Muscle layer of duodenum (tissue), 2 donors: ENCODE data around the gene DAAM1.

Experiments
- H3K27ac ChIP-seq: one replicate; pipeline ENCODE4 v1.7.0; 2013; ENCODE audit warnings: mild to moderate bottlenecking, low read length
- H3K27me3 ChIP-seq: one replicate; pipeline ENCODE4 v1.7.0; 2013; ENCODE audit warnings: low read depth, mild to moderate bottlenecking, control low read depth, low read length
- H3K36me3 ChIP-seq, 2 donors: one replicate each; pipeline ENCODE4 v1.7.0; 2013; ENCODE audit warnings: low read length in 2 of 2, control low read depth in 1 of 2, mild to moderate bottlenecking in 1 of 2; ENCODE audit not compliant: insufficient read depth in 2 of 2, control insufficient read depth in 1 of 2
- H3K4me1 ChIP-seq, 2 donors: one replicate each; pipeline ENCODE4 v1.7.0; 2013; ENCODE audit warnings: low read length in 2 of 2, mild to moderate bottlenecking in 2 of 2, control low read depth in 1 of 2, moderate library complexity in 1 of 2; ENCODE audit not compliant: insufficient read depth in 2 of 2, control insufficient read depth in 1 of 2
- H3K4me3 ChIP-seq, 2 donors: one replicate each; pipeline ENCODE4 v1.7.0; 2013; ENCODE audit warnings: low read length in 2 of 2, low read depth in 1 of 2, mild to moderate bottlenecking in 1 of 2
- H3K9me3 ChIP-seq, 2 donors: one replicate each; pipeline ENCODE4 v1.7.0; 2013; ENCODE audit warnings: low read length in 2 of 2, control low read depth in 1 of 2, mild to moderate bottlenecking in 1 of 2; ENCODE audit not compliant: control insufficient read depth in 1 of 2
- donor health status: healthy.

DAAM1 gene

DNA sequence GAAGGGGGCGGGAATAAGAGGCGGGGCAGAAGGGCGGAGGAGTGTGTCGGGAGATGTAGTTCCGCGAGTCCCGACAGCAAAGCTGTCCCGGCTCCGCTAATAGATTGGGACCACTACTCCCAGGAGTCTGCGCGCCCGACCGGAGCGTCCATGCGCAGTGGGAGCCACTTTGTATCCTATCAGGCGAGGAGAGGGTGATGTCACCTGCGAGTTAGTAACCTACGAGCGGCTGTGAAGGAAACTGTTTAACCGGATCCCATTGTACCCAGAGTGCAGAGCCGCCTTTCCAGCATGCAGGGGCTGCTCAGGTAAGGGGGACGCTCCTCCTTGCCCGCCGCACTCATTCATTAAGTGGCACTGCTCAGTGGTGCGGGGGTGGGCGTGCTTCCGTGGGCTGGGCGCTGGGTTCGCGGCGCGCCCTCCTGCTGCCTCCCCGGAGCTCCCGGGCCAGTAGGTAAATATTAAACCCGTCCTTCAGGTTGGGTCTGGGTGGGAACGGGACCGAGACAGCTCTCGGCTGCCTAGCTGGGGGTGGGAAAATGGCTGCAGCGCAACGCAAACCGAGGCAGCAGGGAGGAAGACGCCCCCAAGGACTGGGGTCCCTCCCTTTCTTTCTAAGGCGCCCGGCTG is at the start of gene DAAM1:
DAAM1 (plus strand) TSS at position 207 of the 630 bp plus-strand sequence. CDS start 74,811 bp downstream, outside the sequence.
- Histone ChIP-seq H3K27ac (peak within 1 kb of the TSS; percentile 85), H3K27me3 (no peaks in the 10 kb centered on the region), H3K4me3 (peak within 1 kb of the TSS; percentile 86 to 95), H3K4me1 (peaks cover 3 to 20% of the 10 kb centered on the region in 2 donors), H3K36me3 (no peaks in the 10 kb centered on the region), H3K9me3 (no peaks in the 10 kb centered on the region)

DNA sequence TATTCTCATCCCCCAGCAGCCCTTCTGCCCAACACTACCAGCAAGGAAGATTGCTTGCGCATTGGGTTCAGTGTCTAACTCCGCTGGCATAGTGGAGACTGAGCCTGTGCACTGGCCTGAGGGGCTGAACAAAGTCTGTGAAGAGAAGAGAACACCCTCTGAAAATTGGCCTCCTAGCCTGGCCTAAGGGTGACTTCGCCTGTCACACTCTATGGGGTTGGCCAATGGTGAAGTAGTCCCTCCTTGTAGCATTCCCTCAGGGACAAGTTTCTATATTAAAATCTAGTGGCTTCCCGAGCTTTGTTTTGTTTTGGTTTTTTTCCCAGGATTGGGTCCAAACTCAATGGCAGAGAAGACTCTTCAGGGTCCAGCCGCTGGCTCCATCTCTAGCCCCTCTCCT is 49.1 kb upstream of the DAAM1 start:
- no peaks in the 10 kb centered on the region for H3K36me3 ChIP-seq
- no peak overlapping the region for H3K4me3 ChIP-seq
- H3K27ac ChIP-seq, result no peak overlapping the region
- no peaks in the 10 kb centered on the region for H3K9me3 ChIP-seq
- H3K27me3 ChIP-seq, result no peaks in the 10 kb centered on the region
- H3K4me1 ChIP-seq, result no peaks in the 10 kb centered on the region

DNA sequence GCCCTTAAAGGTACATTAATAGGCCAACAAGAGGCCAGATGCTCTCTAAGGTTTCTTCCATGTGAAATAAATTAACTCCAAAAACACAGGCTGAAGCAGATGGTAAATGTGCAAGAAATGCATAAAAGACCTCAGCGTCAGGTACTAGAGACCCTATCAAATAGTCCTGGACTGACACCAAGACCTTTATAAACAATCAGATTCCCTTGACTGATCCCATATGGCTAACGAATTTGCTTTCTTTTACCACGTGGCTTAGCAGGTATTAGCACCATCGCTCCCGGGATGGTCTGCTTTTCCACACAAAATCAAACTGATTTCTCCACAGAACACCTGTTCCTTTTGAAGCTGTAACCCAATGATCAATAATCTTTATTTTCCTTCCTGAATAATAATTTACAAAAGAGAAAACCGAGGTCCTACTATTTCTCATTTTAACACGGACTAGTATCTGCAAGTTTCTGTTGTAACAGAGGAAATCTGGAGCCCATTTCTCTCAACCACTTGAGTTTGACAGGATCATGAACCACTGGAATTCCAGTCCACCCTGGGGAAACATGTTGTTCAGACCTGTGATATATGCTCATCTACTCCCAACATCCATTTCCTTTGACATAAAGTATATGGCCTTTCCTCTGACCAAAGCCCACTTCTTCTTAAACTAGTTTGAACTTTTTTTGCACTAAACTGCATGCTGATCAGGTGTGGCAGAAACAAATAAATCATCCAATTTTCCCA is 48.2 kb upstream of the DAAM1 start:
- no peak overlapping the region for H3K27ac ChIP-seq
- no peaks in the 10 kb centered on the region for H3K27me3 ChIP-seq
- no peaks in the 10 kb centered on the region for H3K36me3 ChIP-seq
- no peak overlapping the region for H3K4me3 ChIP-seq
- H3K9me3 ChIP-seq, result no peaks in the 10 kb centered on the region
- no peaks in the 10 kb centered on the region for H3K4me1 ChIP-seq

DNA sequence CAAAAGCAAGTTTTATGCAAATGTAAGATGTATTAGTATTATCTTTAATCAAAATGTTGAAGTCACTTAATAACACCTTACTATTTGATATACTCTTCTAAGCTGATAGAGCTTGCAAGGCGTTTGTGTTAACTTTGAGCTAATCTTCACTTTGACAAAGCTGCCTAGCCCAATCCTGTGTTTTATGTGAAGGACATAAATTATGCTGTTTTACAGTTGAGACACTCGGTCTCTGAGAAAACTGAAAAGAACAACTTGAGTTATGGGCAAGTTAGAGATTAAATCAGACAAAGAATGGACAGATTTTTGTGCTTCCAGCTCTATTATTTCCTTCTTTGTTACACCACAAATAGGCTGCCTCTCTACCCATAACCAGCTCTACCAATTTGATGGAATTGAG is 42.0 kb upstream of the DAAM1 start:
- no peak overlapping the region for H3K4me3 ChIP-seq
- no peaks in the 10 kb centered on the region for H3K4me1 ChIP-seq
- H3K36me3 ChIP-seq, result no peaks in the 10 kb centered on the region
- H3K9me3 ChIP-seq, result no peaks in the 10 kb centered on the region
- H3K27me3 ChIP-seq, result no peaks in the 10 kb centered on the region
- H3K27ac ChIP-seq, result no peak overlapping the region

DNA sequence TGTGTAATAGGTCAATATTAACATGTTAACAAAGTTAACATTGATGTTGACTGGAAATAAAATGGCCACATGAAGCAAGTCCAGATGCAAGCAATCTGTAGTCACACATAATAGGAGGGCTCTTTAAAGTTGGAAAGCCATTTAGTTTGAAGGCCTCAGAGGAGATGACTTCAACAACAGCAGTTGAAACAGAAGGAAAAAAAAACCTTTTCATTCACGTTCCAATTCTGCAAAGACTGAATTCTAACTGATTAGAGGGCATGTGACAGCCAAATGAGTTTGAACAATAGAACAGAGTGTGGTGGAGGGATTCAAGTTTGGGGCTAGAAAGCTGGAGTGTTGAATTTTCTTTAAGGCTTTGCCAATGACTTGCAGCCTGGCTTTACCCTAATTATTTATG is 41.5 kb upstream of the DAAM1 start:
- H3K27ac ChIP-seq, result no peak overlapping the region
- no peaks in the 10 kb centered on the region for H3K9me3 ChIP-seq
- no peaks in the 10 kb centered on the region for H3K36me3 ChIP-seq
- H3K27me3 ChIP-seq, result no peaks in the 10 kb centered on the region
- no peaks in the 10 kb centered on the region for H3K4me1 ChIP-seq
- H3K4me3 ChIP-seq, result no peak overlapping the region

DNA sequence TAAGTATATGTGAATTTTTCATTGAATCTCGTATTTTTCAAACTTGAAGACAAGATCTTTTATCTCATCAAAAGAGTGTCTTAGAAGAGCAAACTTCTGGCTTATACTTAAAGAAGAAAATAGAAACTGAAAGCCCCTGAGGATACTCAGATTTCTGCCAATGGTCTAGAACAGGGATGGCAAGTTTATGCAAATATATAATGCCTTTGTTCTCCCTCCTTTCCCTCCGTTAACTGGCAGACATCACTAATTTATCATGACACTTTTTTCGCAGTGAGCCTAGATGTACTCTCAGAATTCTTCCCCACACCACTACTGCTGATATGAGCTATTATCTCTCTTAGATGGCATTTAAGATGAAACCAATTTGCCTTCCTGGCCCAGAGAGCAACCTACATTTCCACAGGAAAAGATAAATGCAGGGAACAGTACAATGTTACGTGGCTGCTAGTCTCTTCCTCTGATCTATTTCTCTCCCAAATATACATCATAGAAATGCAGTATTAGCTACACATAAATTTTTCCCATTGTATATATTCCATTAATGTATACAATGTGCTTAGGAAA is 40.0 kb upstream of the DAAM1 start:
- no peak overlapping the region for H3K27ac ChIP-seq
- no peaks in the 10 kb centered on the region for H3K4me1 ChIP-seq
- H3K4me3 ChIP-seq, result no peak overlapping the region
- no peaks in the 10 kb centered on the region for H3K36me3 ChIP-seq
- H3K9me3 ChIP-seq, result no peaks in the 10 kb centered on the region
- no peaks in the 10 kb centered on the region for H3K27me3 ChIP-seq

DNA sequence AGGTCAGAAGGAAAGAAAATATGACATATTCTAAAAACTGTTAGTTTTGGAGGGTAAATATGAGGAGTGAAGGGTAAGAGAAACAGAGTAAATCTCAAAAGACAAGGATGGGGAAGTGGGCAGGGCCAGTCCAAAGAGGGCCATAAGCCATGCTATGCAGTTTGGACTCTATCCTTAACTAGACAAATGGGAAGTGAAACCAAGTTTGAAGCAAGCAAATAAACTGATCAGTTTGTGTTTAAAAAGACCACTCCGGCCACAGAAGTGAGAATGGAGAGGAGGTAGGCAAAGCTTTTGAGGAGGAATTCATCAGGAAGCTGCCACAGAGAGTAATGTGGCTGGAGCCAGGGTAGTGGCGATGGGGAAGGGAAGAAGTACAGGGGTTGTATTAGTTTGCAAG is 37.5 kb upstream of the DAAM1 start:
- no peaks in the 10 kb centered on the region for H3K27me3 ChIP-seq
- H3K27ac ChIP-seq, result no peak overlapping the region
- no peak overlapping the region for H3K4me3 ChIP-seq
- H3K9me3 ChIP-seq, result no peaks in the 10 kb centered on the region
- no peaks in the 10 kb centered on the region for H3K36me3 ChIP-seq
- H3K4me1 ChIP-seq, result no peaks in the 10 kb centered on the region

DNA sequence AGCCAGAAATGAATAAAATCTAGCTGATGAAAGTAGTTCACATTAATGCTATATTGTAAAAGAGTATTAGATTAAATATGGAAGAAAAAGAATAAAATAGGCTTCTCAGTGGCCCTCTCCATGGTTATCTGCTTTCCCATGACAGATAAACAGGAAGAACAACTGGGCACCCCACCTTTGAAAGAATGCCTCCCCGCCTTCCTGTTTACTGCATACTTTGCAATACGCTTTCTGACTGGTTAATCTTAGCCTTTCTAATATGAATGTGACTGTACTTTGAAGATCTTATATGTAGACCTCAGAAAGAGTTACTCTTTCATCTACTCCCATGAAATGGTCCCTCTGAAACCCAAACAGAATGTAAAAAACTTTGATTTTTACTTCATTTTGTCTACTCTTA is 34.1 kb upstream of the DAAM1 start:
- no peak overlapping the region for H3K4me3 ChIP-seq
- no peaks in the 10 kb centered on the region for H3K4me1 ChIP-seq
- H3K27ac ChIP-seq, result no peak overlapping the region
- no peaks in the 10 kb centered on the region for H3K27me3 ChIP-seq
- no peaks in the 10 kb centered on the region for H3K36me3 ChIP-seq
- H3K9me3 ChIP-seq, result no peaks in the 10 kb centered on the region

DNA sequence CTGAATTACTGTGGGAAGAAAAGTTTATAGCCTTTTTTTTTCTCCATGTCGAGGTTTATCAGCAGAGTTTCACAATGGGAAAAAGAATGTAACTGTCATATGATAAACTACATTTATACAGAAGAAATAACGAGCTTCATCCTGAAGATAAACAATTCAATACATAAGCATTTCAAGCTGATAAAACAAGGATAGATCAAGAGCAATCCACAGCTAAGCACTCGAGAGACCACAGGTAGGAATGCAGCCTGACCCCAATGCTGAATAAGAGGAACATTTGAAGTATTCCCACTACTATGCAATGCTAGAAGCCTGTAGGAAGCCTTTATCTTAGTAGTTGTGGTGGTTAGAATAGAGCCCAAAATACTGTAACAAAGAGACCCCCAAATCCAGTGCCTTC is 32.6 kb upstream of the DAAM1 start:
- Histone ChIP-seq H3K27me3 (no peaks in the 10 kb centered on the region), H3K4me1 (no peaks in the 10 kb centered on the region), H3K4me3 (no peak overlapping the region), H3K36me3 (no peaks in the 10 kb centered on the region), H3K27ac (no peak overlapping the region), H3K9me3 (no peaks in the 10 kb centered on the region)

DNA sequence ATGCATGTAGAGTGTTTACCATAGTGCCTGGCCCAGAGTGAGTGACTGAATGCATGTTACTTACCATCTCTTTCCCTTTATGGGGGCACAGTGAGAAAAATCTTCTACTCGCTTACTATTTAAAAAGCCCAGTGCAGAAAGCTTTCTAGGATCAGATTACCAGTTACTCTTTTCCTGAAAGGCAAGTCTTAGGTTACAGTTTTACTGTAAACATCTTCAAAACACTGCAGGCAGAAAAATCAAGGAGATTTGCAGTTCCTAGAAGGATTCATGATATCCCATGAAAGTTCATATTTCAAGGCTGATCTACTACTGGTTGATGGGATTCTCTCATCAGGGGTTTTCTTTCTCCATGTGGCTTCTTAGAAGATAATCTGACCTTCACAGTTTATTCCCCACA is 29.3 kb upstream of the DAAM1 start:
- H3K27ac ChIP-seq, result no peak overlapping the region

DNA sequence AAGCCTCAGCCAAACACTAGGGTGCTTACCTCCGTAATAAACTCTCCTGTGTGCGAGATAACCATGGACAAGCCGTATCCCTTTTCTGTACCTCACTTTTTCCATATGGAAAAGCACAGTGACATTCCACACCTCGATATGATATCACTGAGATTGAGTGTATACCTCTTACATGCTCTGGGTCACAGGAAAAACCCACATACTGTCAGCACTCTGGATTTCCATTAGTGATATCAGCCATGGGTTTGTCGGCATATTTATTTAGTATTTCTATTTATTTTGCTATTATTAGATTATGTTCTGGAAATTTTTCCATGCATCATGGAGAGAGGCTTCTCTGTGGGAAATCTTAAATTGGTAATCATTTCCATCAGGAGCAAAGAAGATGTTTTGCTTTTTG is 28.0 kb upstream of the DAAM1 start:
- Histone ChIP-seq H3K9me3 (no peaks in the 10 kb centered on the region), H3K27ac (no peak overlapping the region), H3K4me1 (peaks cover 0 to 6% of the 10 kb centered on the region in 2 donors), H3K27me3 (no peaks in the 10 kb centered on the region), H3K4me3 (no peak overlapping the region), H3K36me3 (no peaks in the 10 kb centered on the region)

More for the DNA sequence above, 29.3 kb upstream of the DAAM1 start:
- H3K4me3 ChIP-seq, result no peak overlapping the region
- H3K27me3 ChIP-seq, result no peaks in the 10 kb centered on the region
- peaks cover 0 to 6% of the 10 kb centered on the region in 2 donors for H3K4me1 ChIP-seq
- no peaks in the 10 kb centered on the region for H3K36me3 ChIP-seq
- H3K9me3 ChIP-seq, result no peaks in the 10 kb centered on the region
